ENCODE results near the gene ELMO1.
A peak's percentile ranks its signal among the peaks of the same experiment; 100 is the strongest.

The ELMO1 gene
- 103 to 106 reads per million in 2 donors for total RNA-seq

GRCh38 chr7:37448636-37449361, at the start of gene ELMO1:
Gene ELMO1, minus strand, starts transcription at chr7:37448864. Its CDS starts 106,174 bp downstream, at chr7:37342690.
- DNase-seq, result peak; percentile 64

- DNase-seq, result no peak
These were observed 48.9 kb upstream of the ELMO1 start for GRCh38 chr7:37497576-37497975.

GRCh38 chr7:37495574-37496184, 47.0 kb upstream of the ELMO1 start:
- DNase-seq, result no peak

GRCh38 chr7:37494926-37495325, 46.3 kb upstream of the ELMO1 start:
- DNase-seq, result no peak

- no peak for DNase-seq
These were observed 45.1 kb upstream of the ELMO1 start for GRCh38 chr7:37493810-37494209.

- no peak for DNase-seq
These were observed 44.5 kb upstream of the ELMO1 start for GRCh38 chr7:37493123-37493522.

- DNase-seq, result no peak
These were observed 43.4 kb upstream of the ELMO1 start for GRCh38 chr7:37491919-37492694.

- DNase-seq, result no peak
These were observed 41.0 kb upstream of the ELMO1 start for GRCh38 chr7:37489703-37490102.

GRCh38 chr7:37488163-37488764, 39.6 kb upstream of the ELMO1 start:
- DNase-seq, result no peak

- DNase-seq, result no peak
These were observed 35.9 kb upstream of the ELMO1 start for GRCh38 chr7:37484426-37485073.

GRCh38 chr7:37483627-37484026, 35.0 kb upstream of the ELMO1 start:
- DNase-seq, result no peak

- DNase-seq, result no peak
These were observed 34.3 kb upstream of the ELMO1 start for GRCh38 chr7:37482953-37483352.

- no peak for DNase-seq
These were observed 33.8 kb upstream of the ELMO1 start for GRCh38 chr7:37482505-37482904.

GRCh38 chr7:37481722-37482288, 33.1 kb upstream of the ELMO1 start:
- DNase-seq, result no peak

GRCh38 chr7:37481154-37481553, 32.5 kb upstream of the ELMO1 start:
- DNase-seq, result no peak

GRCh38 chr7:37480041-37481031, 31.7 kb upstream of the ELMO1 start:
- DNase-seq, result no peak

GRCh38 chr7:37476881-37477450, 28.3 kb upstream of the ELMO1 start:
- DNase-seq, result no peak

- no peak for DNase-seq
These were observed 27.8 kb upstream of the ELMO1 start for GRCh38 chr7:37476428-37476827.

- no peak for DNase-seq
These were observed 27.0 kb upstream of the ELMO1 start for GRCh38 chr7:37475646-37476045.

GRCh38 chr7:37471619-37472018, 23.0 kb upstream of the ELMO1 start:
- DNase-seq, result no peak

GRCh38 chr7:37467002-37467401, 18.3 kb upstream of the ELMO1 start:
- DNase-seq, result no peak

All from T-helper 9 cell (primary cell).